NCI-H748 (cell line): ENCODE data around the gene RNF34.
"Not testable (repeated sequence)": the region's sequence is repeated elsewhere in the genome, so short reads cannot be mapped to it uniquely, and the experiment has no call there.

Experiments
- DNase-seq: peaks from one replicate; lab custom pipeline; 2025; ENCODE audit not compliant: unreplicated experiment; lab: John Stamatoyannopoulos, UW

Gene RNF34, protein sequence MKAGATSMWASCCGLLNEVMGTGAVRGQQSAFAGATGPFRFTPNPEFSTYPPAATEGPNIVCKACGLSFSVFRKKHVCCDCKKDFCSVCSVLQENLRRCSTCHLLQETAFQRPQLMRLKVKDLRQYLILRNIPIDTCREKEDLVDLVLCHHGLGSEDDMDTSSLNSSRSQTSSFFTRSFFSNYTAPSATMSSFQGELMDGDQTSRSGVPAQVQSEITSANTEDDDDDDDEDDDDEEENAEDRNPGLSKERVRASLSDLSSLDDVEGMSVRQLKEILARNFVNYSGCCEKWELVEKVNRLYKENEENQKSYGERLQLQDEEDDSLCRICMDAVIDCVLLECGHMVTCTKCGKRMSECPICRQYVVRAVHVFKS

DNA sequence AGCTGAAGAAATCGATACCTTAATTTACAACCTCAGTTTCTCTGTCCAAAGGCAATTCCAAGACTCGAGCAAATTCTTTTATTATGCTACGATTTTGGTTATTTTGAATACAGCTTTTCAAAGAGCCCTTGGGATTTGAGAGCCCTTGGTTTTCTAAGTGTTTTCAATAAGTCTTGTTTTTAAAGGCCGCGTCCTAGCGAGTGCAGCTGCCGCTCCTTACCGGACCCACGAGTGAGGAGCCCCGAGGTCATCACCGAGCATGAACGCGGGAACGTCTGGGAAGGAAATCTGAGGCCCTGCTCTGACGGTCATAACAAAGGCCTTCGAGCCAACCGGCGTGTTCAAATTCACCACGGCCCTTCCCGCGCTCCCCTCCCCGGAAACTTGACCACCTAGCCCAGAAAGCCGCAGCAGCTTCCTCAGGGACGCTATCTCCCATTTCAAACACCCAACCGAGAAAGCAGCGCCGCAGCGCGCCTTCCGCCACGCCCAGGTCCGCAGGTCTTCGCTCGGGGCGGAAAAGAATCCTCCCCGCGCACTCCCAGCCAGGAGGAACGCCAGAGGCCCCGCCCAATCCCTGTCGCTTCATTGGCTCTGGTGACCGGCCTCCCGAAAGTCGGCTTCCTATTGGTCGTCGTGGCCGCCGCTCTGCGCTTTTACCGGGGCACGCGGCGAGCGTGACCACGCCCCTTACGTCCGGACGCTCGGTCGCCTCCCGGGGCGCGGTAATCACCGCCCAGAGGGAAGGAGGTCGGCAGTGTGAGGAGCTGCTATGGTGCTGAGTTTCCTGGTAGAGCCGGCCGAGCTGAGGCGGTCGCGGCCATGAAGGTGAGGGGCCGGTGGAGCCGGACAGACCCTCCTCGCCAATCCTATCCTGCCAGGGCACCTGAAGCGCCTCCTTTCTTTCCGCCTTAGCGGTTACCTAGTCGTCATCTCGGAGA, at the start of gene RNF34:
Gene RNF34, plus strand, starts transcription at position 728 of the 941 bp plus-strand sequence. Its CDS starts 95 bp downstream, at position 823.
- DNase-seq = peak; percentile 99

DNA sequence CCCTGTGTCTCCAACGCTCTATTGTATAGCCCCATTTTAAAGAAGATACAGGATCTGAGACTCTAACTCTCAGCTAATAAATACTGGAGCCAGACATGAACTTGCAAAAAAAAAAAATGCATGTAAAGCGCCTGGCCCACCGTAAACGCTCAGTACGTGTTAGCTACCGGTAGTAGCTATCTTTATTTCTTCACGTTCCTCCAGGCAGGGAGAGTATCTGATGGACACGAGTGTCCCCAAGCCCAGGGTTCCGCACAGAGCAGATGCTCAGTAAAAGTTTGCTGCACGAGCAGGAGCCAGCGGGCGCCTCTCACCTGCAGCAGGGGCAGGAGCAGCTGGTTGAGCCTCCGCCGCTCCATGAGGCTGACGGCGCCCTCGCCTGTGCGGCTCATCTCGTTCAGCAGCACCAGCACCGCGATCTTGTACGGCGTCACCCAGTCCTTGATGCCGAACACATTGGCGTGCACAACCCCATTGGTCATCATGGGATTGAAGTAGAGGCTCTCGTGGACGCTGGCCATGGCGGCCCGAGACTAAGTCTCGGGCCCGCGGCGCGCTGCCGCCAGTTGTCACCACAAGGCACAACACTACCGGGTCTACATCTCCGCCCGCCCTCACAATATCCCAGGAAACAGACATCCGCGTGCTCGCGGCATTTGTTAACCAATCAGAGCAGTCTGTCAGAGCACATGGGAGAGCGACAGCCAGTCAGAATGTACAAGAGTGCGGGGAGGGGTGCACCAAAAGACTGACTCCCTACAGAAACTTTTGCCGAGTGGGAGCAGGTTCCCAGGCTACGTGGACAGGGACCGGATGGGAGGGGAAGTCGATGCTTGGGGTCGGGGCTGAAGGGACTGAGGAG, 47.9 kb upstream of the RNF34 start, which contains the start of gene ANAPC5:
Gene ANAPC5, minus strand, starts transcription at position 592 of the 862 bp plus-strand sequence. Its CDS starts 71 bp downstream, at position 521.
- peak; percentile 99 for DNase-seq

DNA sequence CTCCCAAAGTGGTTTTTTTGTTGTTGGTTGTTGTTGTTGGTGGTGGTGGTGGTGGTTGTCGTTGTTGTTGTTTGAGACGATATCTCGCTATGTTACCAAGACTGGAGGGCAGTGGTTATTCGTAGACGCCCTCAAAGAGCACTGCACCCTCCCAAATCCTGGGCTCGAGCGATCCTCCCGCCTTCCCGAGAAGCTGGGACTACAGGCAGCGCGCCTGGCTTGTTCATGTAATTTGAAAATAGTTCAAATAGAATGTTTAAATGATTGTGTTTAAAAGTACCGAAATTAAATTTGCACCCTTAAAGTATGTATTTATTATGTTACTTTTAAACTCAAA, 47.3 kb upstream of the RNF34 start:
- DNase-seq = peak; percentile 85

DNA sequence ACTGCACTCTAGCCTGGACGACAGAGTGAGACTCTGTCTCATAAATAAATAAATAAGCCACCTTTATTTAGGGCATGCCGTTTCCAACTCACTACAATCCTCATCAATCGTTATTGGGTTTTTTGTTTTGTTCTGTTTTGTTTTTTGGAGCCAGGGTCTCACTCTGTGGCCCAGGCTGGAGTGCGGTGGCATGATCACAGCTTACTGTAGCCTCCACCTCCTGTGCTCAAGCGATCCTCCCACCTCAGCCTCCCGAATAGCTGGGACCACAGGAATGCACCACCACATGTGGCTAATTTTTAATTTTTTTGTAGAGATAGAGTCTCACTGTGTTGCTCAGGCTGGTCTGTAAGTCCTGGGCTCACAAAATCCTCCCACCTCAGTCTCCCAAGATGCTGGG, 44.1 kb upstream of the RNF34 start:
- DNase-seq = no peak

DNA sequence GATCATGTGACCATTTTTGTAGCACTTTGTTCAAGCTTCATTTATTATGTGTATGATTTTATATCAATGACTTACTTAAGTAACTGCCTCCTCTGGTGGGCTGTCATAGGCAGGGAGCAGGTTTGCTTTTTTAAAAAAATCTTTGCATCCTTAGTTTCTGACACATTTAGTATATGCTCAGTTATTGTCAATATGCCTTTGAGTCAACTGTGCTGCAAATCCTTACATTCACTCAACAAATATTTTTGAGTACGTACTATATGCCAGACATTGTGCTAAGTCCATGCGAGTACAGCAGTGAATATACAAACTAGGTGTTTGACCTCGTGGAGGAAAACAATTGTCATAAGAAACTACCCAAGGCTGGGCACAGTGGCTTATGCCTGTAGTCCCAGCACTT, 43.3 kb upstream of the RNF34 start:
- no peak for DNase-seq

DNA sequence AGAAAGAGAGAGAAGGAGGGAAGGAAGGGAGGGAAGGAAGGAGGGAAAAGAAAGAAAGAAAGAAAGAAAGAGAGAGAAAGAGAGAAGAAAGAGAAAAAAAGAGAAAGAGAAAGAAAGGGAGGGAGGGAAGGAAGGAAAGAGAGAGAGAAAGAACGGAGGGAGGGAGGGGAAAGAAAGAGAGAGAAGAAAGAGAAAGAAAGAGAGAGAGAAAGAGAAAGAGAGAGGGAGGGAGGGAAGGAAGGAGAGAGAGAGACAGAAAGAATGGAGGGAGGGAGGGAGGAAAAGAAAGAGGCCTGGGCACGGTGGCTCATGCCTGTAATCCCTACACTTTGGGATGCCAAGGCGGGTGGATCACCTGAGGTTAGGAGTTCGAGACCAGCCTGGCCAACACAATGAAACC, 42.6 kb upstream of the RNF34 start:
- DNase-seq = no peak

DNA sequence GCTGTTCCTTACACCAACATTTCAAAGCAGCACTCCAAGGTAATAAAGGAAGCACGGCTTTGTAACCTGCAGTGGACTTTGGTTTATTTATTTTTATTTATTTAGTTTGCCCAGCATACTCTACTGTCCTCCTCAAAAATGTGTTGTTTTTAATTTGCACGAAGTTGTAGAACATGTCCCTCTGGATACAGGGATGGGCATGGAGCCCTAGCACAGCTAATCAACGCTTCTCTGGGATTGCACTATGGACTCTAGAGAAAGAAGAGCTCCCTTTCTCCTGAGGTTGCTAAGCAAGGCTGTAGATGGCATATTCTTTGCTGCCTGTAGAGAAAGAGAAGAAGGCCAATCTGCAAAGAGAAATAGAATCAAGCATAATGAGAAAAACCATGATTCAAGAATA, 41.8 kb upstream of the RNF34 start:
- DNase-seq = no peak

DNA sequence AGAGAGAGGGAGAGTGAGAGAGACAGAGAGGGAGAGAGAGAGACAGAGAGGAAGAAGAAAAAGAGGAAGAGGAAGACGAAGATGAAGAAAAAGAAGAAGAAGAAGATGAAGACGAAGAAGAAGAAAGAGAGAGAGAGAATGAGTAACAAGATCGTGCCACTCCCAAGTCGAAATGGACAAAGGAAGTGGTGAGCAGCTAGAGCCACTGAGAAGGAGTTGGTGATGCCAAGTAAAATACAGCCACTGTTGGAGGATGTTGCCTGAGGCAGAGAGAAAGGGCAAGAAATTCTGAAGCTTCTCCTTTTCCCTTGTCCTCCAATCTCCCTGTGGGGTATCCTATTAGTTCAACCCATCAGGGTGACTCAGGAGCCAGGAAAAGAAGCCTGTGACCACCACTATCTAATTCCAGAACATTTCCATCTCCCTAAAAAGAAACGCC, 35.2 kb upstream of the RNF34 start:
- DNase-seq = no peak

DNA sequence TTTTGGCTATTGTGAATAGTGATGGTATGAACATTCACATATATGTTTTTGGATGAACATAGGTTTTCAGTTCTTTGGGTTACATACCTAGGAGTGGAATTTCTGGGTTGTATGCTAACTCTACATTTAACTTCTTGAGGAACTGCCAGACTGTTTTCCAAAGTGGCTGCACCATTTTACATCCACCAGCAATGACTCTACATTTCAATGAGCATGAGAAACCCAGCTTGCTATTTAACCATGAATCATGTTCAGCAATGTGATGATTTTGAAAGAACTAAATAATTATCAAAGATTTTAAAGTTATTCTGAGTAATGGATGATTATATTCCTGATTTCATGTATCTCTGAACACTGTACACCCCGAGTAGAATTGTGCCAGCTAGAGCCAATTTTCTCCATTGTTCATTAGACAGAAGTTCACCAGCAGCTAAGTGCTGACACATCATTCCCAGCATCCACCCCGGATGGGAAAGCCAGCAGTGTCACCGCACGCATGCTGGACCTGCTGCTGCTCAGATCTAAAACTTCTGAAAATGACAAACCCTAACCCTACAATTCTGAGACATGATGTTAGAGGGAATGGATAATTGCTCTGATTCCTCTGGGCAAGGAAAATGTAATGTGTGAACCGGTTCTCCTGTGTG, 34.4 kb upstream of the RNF34 start:
- DNase-seq = no peak

DNA sequence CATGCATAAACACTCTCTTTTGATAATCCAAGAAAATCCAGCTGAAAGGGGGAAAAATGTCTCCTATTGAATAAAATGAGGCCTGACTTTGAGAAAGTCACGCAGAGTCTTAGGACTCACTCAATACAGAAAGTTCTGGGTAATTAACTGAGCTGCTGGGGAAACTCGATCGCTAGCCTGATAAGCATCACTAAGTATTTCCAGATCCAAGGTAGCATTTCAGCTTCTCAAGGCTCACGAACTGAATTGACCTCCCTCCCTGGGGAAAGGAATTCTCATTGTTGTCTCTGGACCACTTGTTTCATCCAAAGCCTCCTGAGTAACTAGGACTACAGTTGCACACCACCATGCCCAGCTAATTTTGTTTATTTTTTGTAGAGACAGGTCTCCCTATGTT, 33.9 kb upstream of the RNF34 start:
- DNase-seq = no peak

DNA sequence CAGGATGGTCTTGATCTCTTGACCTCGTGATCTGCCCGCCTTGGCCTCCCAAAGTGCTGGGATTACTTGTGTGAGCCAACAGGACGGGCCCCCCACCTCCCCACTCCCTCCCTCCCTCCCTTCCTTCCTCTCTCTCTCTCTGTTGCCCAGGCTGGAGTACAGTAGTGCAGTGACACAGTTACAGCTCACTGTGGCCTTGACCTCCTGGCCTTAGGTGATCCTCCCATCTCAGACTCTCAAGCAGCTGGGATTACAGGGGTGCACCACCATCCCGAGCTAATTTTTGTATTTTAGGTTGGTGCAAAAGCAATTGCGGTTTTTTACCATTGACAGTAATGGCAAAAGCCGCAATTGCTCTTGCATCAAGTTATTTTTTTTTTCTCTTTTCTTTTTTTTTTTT, 28.5 kb upstream of the RNF34 start:
- no peak for DNase-seq

DNA sequence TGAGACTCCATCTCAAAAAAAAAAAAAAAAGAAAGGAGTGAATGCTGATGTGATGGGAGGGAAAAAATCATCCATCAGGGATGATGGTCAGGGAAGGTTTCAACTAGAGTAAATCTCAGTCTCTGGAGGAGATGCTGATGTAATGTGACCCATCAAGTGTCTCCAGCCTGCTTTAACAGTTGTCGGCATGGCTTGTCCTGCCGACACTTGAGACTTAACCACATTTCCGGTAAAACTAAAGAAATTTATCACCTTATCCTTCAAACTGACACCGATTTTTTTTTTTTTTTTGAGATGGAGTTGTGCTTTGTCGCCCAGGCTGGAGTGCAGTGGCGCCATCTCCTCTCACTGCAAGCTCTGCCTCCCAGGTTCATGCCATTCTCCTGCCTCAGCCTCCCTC, 26.2 kb upstream of the RNF34 start:
- DNase-seq = no peak

DNA sequence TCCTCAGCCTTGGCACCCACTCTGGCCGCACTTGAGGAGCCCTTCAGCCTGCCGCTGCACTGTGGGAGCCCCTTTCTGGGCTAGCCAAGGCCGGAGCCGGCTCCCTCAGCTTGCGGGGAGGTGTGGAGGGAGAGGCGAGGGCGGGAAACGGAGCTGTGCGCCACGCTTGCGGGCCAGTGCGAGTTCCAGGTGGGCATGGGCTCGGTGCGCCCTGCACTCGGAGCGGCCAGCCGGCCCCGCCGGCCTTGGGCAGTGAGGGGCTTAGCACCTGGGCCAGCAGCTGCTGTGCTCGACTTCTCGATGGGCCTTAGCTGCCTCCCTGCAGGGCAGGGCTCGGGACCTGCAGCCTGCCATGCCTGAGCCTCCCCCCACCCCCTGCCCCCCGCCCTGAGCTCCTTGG, 25.6 kb upstream of the RNF34 start:
- not testable (repeated sequence) for DNase-seq

DNA sequence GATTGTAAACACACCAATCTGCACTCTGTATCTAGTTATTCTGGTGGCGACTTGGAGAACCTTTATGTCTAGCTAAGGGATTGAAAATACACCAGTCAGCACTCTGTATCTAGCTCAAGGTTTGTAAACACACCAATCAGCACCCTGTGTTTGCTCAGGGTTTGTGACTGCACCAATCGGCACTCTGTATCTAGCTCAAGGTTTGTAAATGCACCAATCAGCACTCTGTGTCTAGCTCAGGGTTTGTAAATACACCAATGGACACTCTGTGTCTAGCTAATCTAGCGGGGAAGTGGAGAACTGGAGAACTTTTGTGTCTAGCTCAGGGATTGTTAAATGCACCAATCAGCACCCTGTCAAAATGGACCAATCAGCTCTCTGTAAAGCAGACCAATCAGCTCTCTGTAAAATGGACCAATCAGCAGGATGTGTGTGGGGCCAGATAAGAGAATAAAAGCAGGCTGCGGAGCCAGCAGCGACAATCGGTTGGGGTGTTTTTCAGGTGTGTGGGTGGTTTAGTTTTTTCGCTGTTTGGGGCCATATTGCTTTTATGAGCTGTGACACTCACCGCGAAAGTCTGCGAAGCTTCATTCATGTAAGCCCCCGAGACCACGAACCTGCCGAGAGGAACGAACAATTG, 24.9 kb upstream of the RNF34 start:
- not testable (repeated sequence) for DNase-seq

DNA sequence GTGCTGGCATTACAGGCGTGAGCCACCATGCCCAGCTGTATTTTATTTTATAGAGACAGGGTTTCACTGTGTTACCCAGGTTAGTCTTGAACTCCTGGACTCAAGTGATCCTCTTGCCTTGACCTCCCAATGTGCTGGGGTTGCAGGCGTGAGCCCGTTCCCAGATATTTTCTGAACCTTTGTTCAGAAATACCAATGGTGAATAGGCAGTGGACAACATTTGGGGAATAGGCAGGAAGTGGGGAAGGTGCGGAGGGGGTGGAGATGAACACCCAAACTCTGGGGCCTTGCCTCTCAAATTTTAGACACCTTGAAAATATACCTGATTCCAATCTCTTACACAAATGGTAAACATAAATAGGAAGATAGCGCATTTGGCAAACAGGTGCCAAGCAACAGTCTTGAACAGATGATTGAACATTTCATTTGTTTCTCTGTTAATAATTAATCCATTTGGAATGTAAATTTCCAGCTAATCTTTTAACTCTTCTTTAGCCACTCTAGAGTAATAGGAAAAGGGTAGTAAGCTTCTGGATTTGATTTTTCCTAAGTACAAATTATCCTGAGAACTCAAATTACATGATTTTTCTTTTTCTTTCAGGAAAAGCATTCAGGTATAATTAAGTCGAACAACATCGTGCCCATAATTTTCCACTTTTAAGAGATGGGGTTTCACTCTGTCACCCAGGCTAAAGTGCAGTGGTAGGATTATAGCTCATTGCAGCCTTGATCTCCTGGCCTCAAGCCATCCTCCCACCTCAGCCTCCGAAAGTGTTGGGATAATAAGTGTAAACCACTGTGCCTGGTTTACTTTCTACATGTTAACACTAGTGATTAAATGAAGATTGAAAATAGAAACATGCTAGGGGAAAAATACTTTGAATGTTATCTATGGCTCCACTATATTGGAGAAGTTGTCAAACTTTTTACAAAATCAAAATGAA, 22.9 kb upstream of the RNF34 start:
- no peak for DNase-seq

DNA sequence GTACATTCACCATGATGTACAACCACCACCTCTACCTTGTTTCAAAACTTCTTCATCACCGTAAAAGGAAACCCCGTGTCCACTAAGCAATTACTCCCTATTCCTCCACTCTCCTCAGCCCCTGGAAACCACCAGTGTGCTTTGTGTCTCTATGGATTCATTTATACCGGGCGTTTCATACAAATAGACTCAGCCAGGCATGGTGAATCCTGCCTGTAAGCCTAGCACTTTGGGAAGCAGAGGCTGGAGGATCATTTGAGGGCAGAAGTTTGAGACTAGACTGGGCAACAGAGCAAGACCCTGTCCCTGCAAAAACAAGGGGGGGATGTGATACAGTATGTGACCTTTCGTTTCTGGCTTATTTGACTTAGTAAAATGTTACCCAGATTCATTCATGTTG, 21.2 kb upstream of the RNF34 start:
- no peak for DNase-seq

DNA sequence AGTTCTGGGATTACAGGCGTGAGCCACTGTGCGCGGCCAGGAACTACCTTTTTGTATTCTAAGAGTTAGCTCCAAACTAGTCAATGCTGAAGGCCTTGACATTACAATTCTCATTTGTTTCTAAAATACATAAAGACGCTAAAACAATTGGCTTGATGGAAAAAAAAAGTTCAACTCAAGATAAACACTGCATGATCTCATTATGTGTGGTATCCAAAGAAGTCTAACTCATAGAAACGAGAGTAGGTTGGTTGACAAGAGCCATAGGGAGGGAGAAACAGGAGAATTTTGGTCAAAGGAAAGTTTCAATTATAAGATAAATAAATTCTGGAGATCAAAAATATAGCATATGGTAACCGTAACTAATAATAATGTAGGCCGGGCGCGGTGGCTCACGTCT, 20.0 kb upstream of the RNF34 start:
- no peak for DNase-seq

DNA sequence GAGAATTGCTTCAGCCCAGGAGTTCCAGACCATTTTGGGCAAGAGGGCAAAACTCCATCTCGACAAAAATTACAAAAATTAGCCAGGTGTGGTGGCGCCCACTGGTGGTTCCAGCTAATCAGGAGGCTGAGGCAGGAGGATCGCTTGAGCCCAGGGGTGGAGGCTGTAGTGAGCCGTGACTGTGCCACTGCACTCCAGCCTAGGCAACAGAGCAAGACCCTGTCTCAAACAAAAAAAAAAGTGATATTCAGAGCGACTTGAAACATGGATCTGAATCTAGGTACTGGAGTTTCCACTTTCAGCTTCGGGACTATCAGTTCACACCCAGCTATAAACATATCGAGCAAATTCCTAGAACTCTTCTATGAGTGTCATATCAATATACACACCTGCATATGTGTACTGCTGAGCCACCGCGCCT, 16.3 kb upstream of the RNF34 start:
- no peak for DNase-seq

DNA sequence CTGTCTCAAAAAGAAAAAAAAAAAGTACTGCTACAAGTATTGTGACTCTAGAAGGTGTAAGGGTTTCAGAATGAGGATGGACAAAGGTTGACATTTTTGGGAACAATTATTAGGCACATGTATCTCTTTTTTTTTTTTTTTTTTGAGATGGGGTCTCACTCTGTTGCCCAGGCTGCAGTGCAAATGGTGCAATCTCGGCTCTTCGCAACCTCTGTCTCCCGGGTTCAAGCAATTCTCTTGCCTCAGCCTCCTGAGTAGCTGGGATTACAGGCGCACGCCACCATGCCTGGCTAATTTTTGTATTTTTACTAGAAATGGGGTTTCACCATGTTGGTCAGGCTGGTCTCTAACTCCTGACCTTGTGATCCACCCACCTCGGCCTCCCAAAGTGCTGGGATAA, 15.0 kb upstream of the RNF34 start:
- not testable (repeated sequence) for DNase-seq
